Type B pancreatic cell (in vitro differentiated cells): Measurements from ENCODE around the gene PHACTR2. TPM values are rescaled to one million over a fixed set of nuclear protein-coding genes. Genes with fewer than 3 reads are reported as not detected.
"Not testable (repeated sequence)": the region's sequence is repeated elsewhere in the genome, so short reads cannot be mapped to it uniquely, and the experiment has no call there.

Source experiments
- DNase-seq: peaks from one replicate; pipeline ENCODE4 v3.0.0; 2021; ENCODE audit warnings: mixed read lengths; ENCODE audit not compliant: unreplicated experiment; ENCODE audit errors: extremely low spot score
- H3K27ac Mint-ChIP-seq: 2 replicates; pipeline ENCODE4 v1.8.0; 2021; ENCODE audit warnings: mild to moderate bottlenecking, mixed read lengths
- H3K27me3 Mint-ChIP-seq: 2 replicates; pipeline ENCODE4 v1.8.0; 2021; ENCODE audit warnings: mixed read lengths
- H3K36me3 Mint-ChIP-seq: 2 replicates; pipeline ENCODE4 v1.8.0; 2021; ENCODE audit warnings: mixed read lengths
- H3K4me1 Mint-ChIP-seq: one replicate; pipeline ENCODE4 v1.8.0; 2021; ENCODE audit warnings: mixed read lengths; ENCODE audit not compliant: unreplicated experiment
- H3K4me3 Mint-ChIP-seq: 2 replicates; pipeline ENCODE4 v1.8.0; 2021; ENCODE audit warnings: mild to moderate bottlenecking, mixed read lengths
- H3K9me3 Mint-ChIP-seq: 2 replicates; pipeline ENCODE4 v1.8.0; 2021; ENCODE audit warnings: mixed read lengths
- total RNA-seq: library from RNA; stranded (reverse); gene quantifications from 2 replicates; pipeline ENCODE4 v1.2.1, GENCODE V29; 2021; ENCODE audit warnings: low replicate concordance
- TF ChIP-seq, protein P1 (sequence below): fragments of 200-600 bp; sonication (generic); conservative IDR thresholded peaks from 2 replicates; pipeline ENCODE4 v1.5.0; 2021; ENCODE audit warnings: antibody characterized with exemption, mild to moderate bottlenecking

PHACTR2 gene
- total RNA-seq, 1 donor from 2014 or later: 59.2 TPM

DNA sequence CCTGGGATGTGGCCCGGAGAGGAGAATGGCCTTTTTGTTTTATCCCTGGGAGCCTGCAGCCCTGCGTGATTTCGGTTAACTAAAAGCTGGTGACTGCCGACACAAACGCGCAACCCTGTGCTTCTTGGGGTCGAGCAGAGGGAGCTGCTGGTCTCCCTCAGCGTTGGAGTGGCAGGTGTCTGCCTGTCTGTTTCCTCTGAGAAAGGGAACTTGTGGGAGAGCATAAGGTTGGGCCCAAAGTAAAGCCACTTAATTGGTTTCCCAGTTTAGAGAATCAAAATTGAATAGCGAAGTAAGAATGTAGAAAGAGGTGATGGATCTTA is 165.9 kb downstream of the PHACTR2 start:
- no peak for DNase-seq
- Mint-ChIP-seq H3K9me3 (no peaks in the 10 kb centered on the region), H3K4me1 (peaks cover 15% of the 10 kb centered on the region), H3K4me3 (peak overlapping the region; percentile 97), H3K27ac (peak overlapping the region; percentile 94), H3K36me3 (peaks cover 21% of the 10 kb centered on the region), H3K27me3 (no peaks in the 10 kb centered on the region)
- TF ChIP-seq, protein P1, sequence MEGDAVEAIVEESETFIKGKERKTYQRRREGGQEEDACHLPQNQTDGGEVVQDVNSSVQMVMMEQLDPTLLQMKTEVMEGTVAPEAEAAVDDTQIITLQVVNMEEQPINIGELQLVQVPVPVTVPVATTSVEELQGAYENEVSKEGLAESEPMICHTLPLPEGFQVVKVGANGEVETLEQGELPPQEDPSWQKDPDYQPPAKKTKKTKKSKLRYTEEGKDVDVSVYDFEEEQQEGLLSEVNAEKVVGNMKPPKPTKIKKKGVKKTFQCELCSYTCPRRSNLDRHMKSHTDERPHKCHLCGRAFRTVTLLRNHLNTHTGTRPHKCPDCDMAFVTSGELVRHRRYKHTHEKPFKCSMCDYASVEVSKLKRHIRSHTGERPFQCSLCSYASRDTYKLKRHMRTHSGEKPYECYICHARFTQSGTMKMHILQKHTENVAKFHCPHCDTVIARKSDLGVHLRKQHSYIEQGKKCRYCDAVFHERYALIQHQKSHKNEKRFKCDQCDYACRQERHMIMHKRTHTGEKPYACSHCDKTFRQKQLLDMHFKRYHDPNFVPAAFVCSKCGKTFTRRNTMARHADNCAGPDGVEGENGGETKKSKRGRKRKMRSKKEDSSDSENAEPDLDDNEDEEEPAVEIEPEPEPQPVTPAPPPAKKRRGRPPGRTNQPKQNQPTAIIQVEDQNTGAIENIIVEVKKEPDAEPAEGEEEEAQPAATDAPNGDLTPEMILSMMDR: no peak

GRCh38 chr6:143844006-143844405 is 166.2 kb downstream of the PHACTR2 start:
- DNase-seq: no peak
- no peaks in the 10 kb centered on the region for H3K27me3 Mint-ChIP-seq
- peak overlapping the region; percentile 94 for H3K27ac Mint-ChIP-seq
- peaks cover 25% of the 10 kb centered on the region for H3K36me3 Mint-ChIP-seq
- peaks cover 14% of the 10 kb centered on the region for H3K4me1 Mint-ChIP-seq
- H3K4me3 Mint-ChIP-seq: peak overlapping the region; percentile 97
- no peaks in the 10 kb centered on the region for H3K9me3 Mint-ChIP-seq
- TF ChIP-seq, protein P1: no peak

GRCh38 chr6:143845033-143845432 is 167.3 kb downstream of the PHACTR2 start:
- Mint-ChIP-seq H3K4me3 (peak overlapping the region; percentile 32), H3K36me3 (peaks cover 35% of the 10 kb centered on the region), H3K9me3 (no peaks in the 10 kb centered on the region), H3K27me3 (no peaks in the 10 kb centered on the region), H3K4me1 (peaks cover 14% of the 10 kb centered on the region), H3K27ac (no peak overlapping the region)
- no peak for DNase-seq
- TF ChIP-seq, protein P1: no peak

- H3K36me3 Mint-ChIP-seq: peaks cover 88% of the 10 kb centered on the region
- not testable (repeated sequence) for H3K4me3 Mint-ChIP-seq, H3K4me1 Mint-ChIP-seq, DNase-seq, H3K27ac Mint-ChIP-seq, H3K27me3 Mint-ChIP-seq, H3K9me3 Mint-ChIP-seq
Measured at GRCh38 chr6:143851706-143852105, 173.9 kb downstream of the PHACTR2 start.

DNA sequence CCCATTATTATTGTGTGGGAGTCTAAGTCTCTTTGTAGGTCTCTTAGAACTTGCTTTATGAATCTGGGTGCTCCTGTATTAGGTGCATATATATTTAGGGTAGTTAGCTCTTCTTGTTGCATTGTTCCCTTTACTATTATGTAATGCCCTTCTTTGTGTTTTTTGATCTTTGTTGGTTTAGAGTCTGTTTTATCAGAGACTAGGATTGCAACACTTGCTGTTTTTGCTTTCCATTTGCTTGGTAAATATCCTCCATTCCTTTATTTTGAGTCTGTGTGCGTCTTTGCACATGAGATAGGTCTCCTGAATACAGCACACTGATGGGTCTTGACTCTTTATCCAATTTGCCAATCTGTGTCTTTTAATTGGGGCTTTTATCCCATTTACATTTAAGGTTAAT is 177.3 kb downstream of the PHACTR2 start:
- DNase-seq, H3K9me3 Mint-ChIP-seq, H3K27me3 Mint-ChIP-seq, H3K4me1 Mint-ChIP-seq, H3K27ac Mint-ChIP-seq, H3K4me3 Mint-ChIP-seq: not testable (repeated sequence)
- H3K36me3 Mint-ChIP-seq: peaks cover 91% of the 10 kb centered on the region

DNA sequence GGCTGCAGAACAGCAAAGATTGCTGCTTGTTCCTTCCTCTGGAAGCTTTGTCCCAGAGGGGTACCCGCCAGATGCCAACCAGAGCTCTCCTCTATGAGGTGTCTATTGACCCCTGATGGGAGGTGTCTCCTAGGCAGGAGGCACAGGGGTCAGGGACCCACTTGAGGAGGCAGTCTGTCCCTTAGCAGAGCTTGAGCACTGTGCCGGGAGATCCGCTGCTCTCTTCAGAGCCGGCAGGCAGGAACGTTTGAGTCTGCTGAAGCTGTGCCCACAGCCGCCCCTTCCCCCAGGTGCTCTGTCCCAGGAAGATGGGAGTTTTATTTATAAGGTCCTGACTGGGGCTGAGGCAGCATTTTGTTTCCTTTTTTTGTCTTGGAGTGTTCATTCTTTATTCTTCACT is 179.0 kb downstream of the PHACTR2 start:
- H3K36me3 Mint-ChIP-seq: peaks cover 85% of the 10 kb centered on the region
- not testable (repeated sequence) for H3K4me3 Mint-ChIP-seq, H3K27me3 Mint-ChIP-seq, H3K27ac Mint-ChIP-seq, H3K4me1 Mint-ChIP-seq, DNase-seq, H3K9me3 Mint-ChIP-seq

GRCh38 chr6:143857651-143858050 is 179.9 kb downstream of the PHACTR2 start:
- H3K36me3 Mint-ChIP-seq: peaks cover 78% of the 10 kb centered on the region
- no peak overlapping the region for H3K4me3 Mint-ChIP-seq
- no peak overlapping the region for H3K27ac Mint-ChIP-seq
- TF ChIP-seq, protein P1: no peak
- H3K27me3 Mint-ChIP-seq: no peaks in the 10 kb centered on the region
- no peaks in the 10 kb centered on the region for H3K4me1 Mint-ChIP-seq
- no peak for DNase-seq
- H3K9me3 Mint-ChIP-seq: peaks cover 6% of the 10 kb centered on the region
